ENCODE data around the gene SLC30A7.
"Not testable (repeated sequence)": the region's sequence is repeated elsewhere in the genome, so short reads cannot be mapped to it uniquely, and the experiment has no call there.

SLC30A7 gene

DNA sequence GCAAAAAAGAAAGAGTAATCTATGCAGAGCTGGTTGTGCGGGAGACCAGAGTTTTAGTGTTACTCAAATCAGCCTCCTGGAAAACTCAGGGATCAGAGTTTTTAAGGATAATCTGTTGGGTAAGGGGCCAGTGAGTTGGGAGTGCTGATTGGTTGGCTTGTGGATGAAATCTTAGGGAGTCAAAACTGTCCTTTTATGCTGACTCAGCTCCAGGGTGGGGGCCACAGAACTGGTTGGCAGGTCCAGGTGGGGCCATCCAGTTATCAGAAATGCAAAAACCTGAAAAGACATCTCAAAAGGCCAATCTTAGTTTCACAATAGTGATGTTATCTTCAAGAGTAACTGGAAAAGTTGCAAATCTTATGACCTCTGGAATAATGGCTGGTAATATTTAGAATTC is 4.5 kb upstream of the SLC30A7 start:
- DNase-seq = no peak

DNA sequence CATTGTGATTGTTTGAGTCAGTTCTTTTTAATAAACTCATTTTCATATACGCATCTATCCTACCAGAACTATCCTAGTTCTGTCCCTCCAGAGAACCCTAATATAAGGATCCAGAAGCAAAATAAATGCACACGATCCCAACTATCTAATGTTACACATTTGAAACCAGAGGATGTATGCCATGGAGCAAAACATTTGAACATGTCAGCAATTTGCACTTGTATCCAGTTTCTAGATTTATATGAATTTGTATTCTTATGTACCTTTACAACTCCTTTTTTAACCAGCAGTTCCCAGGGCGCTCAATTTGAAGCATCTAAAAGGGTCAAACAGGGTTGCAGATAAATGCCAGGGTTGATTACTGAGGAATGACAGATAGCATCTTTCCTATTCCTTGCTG is 3.3 kb upstream of the SLC30A7 start:
- DNase-seq = no peak

- no peak for DNase-seq
Measured at GRCh38 chr1:100893718-100894117, 2.2 kb upstream of the SLC30A7 start.

GRCh38 chr1:100894603-100895539 is 1.0 kb upstream of the SLC30A7 start, which contains the start of gene EXTL2:
Gene EXTL2 (minus strand): TSS chr1:100894842. CDS start chr1:100888757, 6,085 bp downstream.
- DNase-seq = peak; percentile 38

DNA sequence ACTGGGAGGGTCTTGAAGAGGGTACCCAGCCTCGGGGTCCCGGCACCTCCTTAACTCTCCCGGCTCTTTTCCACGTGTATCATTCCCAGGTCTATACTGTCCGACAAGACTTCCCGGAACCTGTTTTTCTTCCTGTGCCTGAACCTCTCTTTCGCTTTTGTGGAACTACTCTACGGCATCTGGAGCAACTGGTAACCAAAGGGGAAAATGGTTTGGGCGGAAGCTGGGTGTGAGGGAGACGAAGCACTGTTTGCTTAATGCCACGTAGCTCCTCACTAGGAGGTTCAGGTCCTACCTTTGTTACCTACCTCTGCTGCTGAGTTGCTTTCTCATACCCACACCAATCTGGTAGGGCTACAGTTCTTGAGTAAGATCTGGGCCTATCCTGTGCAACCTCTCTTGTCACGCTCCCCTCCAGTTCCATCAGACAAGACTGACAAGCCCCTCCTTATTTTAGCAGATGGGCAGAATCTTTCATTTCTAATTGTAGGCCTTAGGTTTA is 642 bp downstream of the SLC30A7 start:
- peak; percentile 40 for DNase-seq

GRCh38 chr1:100902365-100902764 is 6.5 kb downstream of the SLC30A7 start:
- DNase-seq = no peak

DNA sequence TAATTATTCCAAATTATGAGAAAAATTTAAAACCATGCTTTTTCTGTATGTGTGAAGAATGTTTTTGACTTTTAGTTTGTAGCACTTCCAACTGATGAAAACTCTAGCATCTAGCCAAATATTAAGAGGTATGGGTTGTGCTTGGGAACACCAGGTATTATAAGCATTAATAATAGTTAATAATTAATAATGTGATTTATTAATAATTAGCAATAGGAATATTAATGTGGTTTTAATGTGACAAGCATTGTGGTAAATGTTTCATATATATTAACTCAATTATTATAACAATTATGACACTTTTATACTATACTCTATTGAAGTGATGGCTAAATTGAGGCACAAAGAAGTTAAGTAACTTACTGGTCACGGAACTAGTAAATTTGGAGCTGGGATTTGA is 7.9 kb downstream of the SLC30A7 start:
- no peak for DNase-seq

DNA sequence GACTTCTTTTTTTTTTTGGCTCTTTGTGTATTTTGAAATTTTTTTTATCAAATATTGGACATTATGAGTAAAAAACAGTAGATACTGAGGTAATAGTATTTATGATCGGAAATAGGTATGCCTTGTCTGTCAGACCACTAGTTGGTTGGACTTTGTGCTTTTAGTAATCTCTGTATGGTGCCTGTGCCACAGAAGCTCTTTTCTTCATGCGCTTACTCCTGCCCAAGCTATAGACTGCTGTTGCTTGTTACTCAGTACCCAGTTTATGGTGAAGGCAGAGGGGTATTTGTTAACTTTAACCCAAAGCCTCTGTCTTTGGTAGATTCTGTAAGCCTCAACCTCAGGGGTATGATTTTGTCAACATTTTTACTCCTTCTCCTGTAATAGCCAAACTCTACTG is 8.6 kb downstream of the SLC30A7 start:
- DNase-seq = no peak

- DNase-seq = no peak
Measured at GRCh38 chr1:100905181-100905580, 9.3 kb downstream of the SLC30A7 start.

GRCh38 chr1:100907887-100908286 is 12.0 kb downstream of the SLC30A7 start:
- no peak for DNase-seq

DNA sequence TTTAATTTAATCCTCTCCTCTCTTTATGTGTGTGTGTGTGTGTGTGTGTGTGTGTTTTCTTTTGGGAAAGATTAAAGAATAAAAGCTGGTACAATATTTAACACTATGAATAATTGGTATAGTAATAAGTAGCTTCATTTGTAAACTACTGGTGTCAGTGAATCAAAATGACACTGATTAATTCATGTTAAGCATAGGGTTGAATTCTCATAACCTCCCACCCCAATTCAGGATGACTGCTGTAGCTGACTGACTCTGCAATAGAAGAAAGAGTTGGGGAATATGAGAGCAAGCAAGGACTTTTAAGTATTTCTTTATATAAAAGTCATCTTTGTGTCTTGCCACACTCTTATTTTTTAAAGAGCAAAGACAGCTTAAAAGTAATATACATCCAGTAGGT is 13.1 kb downstream of the SLC30A7 start:
- no peak for DNase-seq

DNA sequence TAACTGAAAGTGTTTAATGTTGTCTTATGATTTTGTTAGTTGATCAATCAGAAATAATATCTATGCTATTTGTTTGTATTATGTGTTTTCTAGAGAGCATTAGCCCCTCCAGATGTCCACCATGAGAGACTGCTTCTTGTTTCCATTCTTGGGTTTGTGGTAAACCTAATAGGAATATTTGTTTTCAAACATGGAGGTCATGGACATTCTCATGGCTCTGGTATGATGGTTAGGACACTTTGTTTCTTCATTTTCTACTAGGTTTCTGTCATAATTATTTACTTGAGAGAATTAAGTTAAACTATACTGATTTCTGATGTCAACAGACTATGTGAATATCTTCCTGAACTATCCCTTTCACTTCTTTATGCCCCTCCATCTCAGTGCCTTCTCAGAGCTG is 16.1 kb downstream of the SLC30A7 start:
- no peak for DNase-seq

DNA sequence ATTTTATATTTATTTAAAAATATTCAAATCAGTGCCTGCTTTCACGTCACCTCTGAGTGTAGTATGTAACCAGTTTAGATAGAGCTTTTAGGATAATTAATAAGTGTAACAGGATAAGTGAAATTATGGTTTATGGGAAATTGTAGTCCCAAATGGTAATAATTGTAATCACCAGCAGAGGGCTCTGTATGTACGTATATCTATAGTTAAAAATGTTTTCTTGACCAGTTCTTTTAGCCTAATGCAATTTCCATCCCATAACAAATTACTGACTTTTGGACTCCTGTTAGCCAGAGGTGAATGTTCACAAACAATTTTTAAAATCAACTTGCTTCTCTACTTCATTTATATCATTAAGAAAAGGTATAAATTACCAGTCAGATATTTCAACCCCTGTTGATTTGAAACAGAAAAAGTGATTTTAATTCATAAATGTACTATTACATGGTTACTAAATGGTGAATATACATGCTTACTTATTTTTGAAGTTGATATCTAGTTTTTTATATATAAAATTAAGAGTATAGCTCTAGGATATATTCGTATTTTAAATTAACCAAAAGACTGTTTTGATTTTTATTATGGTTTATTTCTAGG is 25.3 kb downstream of the SLC30A7 start:
- no peak for DNase-seq

- no peak for DNase-seq
Measured at GRCh38 chr1:100924212-100924611, 28.3 kb downstream of the SLC30A7 start.

- DNase-seq = no peak
Measured at GRCh38 chr1:100924991-100925390, 29.1 kb downstream of the SLC30A7 start.

DNA sequence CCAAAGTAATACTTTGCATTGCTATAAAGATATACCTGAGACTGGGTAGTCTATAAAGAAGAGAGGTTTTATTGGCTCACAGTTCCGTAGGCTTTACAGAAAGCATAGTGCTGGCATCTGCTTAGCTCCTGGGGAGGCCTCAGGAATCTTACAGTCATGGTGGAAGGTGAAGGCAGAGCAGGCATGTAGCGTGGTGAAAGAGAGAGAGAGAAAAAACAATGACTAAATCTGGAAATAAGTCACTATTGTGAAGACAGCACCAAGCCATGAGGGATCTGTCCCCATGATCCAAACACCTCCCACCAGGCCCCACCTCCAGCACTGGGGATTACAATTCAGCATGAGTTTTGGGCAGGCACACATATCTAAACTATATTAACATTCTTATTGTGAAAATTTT is 30.4 kb downstream of the SLC30A7 start:
- no peak for DNase-seq

- DNase-seq = peak; percentile 59
Measured at GRCh38 chr1:100927276-100927675, 31.4 kb downstream of the SLC30A7 start.

- no peak for DNase-seq
Measured at GRCh38 chr1:100928128-100928527, 32.2 kb downstream of the SLC30A7 start.

DNA sequence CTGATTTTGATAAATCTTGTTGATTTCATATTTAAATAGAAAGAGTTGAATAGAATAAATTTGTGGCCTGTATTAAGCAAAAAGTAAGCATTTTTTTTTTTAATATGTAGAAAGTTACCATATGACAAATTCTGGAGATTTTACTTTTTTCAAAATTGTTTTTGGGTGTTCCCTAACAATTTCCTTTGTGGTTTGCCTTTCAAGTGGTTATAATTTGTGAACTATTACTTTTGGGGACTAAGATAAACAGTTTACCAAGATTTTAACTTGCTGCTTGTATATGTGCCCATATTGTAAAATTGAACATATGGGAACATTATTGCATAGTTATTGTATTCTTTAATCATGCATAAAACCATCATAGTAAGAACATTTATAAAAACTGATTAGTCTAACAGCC is 34.6 kb downstream of the SLC30A7 start:
- no peak for DNase-seq

- DNase-seq = no peak
Measured at GRCh38 chr1:100931716-100932115, 35.8 kb downstream of the SLC30A7 start.

DNA sequence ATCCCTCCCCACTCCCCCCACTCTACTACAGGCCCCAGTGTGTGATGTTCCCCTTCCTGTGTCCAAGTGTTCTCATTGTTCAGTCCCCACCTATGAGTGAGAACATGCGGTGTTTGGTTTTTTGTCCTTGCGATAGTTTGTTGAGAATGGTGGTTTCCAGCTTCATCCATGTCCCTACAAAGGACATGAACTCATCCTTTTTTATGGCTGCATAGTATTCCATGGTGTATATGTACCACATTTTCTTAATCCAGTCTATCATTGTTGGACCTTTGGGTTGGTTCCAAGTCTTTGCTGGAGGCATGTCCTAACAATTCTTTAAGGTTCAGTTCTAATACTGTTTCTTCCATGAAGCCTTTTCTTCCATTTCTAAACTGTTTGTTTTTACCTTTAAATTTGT is 37.7 kb downstream of the SLC30A7 start:
- DNase-seq = not testable (repeated sequence)

DNA sequence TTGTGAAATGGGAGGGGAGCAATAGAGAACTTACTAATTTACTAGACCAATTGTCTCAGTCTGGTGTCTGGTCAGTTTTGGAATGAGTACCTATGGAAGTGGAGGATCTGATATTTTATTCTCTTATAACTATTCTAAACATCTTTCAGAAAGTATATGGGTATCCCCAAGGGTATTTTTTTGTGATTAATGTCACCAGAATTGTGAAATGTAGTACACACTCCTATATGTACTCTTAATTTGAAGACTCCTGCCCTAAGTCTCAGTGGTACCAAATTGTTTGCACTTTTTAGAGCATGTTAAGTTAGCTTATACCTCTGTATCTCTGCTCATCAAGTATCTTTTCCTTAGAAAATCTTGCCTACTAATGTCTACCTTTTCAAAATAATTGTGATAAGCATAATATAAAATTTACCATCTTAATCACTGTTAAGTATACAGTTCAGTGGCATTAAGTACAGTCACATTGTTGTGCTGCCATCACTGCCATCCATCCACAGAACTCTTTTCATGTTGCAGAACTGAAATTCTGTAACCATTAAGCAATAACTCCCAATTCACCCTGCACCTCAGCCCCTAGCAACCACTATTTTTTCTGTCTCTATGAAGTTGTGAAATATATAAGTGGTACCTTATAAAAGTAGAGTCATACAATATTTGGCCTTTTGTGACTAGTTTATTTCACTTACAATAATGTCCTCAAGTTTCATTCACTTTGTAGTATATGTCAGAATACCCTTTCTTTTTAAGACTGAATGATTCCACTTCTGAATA is 40.5 kb downstream of the SLC30A7 start:
- no peak for DNase-seq

DNA sequence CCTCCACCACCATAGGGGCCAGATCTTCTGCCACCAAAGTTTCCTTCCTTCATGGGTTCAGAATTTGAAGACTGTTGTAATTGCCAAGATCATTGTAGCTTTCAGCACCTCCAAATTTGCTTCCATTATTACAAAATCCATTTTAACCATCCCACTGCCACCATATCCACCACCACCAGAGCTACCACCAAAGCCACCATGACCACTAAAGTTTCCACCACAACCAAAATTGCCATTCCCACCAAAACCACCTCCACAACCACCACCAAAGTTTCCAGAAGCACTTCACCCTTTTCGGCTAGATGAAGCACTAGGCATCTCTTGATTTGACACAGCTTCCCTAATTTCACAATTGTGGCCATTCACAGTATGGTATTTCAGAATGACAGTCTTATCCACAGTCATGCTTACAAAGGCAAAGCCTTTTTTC is 45.2 kb downstream of the SLC30A7 start:
- no peak for DNase-seq

Data from activated gamma-delta T cell treated with Interleukin-2 at 50 U/mL for 16 hours (primary cell).